ENCODE measurements around the gene NPHP1.
"Not testable (repeated sequence)": the region's sequence is repeated elsewhere in the genome, so short reads cannot be mapped to it uniquely, and the experiment has no call there.

Gene NPHP1

GRCh38 chr2:110126086-110126773 lies 78.6 kb downstream of the NPHP1 start:
- DNase-seq: no peak

DNA sequence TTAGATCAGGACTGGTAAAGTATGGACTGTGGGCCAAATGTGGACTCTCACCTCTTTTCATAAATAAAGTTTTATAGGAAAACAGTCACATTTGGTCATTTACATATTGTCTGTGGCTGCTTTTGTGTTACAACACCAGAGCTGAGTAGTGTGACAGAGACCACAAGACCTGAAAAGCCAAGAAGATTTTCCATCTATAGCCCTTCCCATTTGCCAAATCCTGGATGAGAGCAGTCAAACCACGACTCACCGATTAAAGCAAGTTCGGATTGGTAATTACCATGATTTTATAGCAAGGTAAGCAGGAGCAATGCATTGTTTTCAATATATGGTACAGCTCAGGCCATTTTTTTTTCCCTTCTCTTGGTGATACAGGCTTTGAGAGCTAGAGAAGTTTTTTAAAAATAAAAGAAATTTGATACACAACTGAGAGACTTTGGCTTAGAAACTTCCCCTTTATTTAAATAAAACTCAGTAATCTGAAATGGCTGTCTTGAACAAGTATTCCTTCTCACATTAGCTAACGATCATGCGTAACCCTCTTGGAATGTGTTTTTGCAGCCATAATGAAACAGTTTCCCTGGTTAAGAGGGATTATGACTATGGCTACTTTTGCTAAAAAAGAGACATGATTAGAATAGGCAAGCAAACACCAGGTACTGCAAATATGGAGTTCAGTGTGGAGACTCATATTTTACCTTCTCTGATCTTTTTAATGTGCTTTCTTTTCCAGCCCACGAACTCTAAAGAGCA lies 79.7 kb downstream of the NPHP1 start:
- no peak for DNase-seq

DNA sequence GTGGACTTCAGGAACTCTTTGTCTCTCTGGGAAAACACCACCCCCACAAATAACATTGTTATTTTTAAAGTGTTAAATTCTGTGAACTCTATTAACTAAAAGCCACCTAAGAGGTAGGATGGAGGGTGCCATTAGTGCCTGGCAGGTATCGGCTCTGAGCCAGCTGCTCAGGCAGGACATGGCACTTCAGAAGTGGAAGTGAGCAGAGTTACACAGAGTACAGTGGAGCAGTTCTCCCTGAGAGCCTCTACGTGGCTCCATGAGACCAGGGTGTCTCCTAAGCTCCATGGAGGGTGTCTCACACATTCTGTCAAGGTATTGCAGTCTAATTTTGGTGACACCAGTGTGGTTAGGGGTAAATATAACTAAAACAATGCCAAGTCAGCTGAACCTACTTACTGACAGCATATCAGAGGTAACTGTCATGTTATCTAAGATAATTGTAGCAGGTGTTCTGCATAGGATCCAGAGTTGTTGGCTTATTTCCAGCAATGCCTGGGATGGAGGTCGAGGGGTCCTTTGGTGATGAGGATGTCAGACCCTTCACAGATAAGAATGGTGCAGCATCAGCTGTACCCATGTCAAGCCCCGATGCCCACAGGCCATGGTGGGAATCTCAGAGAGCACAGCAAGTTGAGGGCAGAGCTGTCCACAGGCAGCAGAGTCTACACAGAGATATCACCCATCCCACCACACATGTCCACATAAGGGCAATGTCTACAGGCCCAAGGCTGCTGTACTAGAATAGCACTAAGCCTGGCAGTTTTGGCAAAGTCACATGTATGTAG lies 80.6 kb downstream of the NPHP1 start:
- no peak for DNase-seq

GRCh38 chr2:110121592-110121991 lies 83.2 kb downstream of the NPHP1 start:
- DNase-seq: no peak

DNA sequence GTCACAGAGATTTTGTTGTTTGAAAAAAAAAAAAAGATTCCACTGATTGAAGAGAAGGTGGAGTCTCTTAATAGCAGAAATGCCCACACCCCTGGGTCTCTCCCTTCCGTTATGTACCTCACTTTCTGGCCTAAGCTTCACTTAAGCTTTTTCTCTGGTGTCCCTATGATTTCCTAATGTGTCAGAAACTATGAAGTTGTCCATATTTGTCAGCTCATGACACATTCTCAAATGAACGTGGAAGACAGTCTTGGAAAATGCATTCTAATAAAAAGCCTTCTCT lies 83.8 kb downstream of the NPHP1 start:
- DNase-seq: no peak

- DNase-seq: no peak
Measured at GRCh38 chr2:110120171-110121051, 84.4 kb downstream of the NPHP1 start.

GRCh38 chr2:110116033-110116710 lies 88.6 kb downstream of the NPHP1 start:
- DNase-seq: peak; percentile 49

DNA sequence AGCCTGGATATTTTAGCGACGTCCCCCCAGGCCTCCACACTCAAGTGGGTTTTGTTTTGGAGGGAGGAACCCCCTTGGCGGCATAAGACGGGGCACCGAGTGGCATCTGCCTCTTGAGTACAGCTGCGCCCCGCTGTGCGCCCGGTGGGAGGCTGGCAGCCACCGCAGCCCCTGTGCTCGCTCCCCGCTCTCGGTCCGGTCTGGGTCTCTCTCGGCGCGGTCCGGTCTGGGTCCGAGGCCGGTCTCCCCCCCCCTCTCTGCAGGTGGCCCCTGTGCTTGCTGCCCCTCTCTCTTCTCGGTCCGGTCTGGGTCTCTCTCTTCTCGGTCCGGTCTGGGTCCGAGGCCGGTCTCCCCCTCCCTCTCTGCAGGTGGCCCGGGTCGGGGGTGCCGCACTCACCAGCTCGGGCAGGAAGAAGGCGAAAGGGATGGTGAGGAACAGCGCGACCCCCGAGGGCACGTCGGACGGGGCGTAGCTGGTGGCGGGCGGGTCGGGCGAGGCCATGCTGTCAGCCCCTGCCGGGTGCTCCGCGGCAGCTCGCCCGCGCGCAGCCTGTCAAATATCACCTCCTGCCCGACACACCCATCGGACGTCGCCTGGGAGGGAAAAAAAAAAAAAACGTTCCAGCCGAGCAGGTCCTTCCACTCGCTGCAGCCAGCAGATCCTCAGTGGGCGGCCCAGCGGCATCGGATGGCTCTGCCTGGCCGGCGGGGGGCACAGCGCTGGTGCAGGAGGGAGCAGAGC lies 89.4 kb downstream of the NPHP1 start, which contains the start of gene MALL:
Gene MALL, minus strand, starts transcription at position 532 of the 742 bp plus-strand sequence. Its CDS starts 30 bp downstream, at position 502.
- DNase-seq: peak; percentile 68

DNA sequence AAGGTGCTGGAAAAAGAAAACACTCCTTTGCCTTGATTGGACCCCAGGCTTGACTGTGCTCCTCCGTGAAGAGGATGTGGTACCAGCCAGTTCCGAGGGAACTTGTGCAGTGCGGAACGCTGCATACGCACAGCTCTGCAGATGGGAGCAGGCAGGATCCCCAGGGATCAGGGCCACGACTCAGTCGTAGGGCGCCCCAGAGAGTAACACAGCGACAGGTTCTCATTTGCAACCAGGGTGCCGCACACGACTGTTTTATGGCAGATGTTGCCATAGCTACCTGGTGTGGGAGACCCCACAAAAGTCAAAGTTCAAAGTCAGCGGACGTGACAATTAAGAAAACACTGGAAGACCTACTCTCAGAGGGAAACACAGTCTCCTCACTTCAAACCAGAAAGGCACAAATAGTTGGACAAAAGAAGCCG lies 90.0 kb downstream of the NPHP1 start:
- no peak for DNase-seq

GRCh38 chr2:110113961-110114591 lies 90.7 kb downstream of the NPHP1 start:
- DNase-seq: no peak

DNA sequence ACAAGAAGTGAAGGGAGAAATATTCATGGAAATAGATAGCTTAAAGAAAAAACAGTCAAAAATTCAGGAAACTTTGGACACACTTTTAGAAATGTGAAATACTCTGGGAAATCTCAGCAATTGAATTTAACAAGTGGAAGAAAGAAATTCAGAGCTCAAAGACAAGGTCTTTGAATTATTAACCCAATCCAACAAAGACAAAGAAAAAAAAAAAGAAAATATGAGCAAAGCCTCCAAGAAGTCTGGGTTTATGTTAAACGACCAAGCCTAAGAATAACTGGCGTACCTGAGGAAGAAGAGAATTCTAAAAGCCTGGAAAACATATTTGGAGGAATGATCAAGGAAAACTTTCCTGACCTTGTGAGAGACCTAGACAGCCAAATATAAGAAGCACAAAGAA lies 96.5 kb downstream of the NPHP1 start:
- not testable (repeated sequence) for DNase-seq

DNA sequence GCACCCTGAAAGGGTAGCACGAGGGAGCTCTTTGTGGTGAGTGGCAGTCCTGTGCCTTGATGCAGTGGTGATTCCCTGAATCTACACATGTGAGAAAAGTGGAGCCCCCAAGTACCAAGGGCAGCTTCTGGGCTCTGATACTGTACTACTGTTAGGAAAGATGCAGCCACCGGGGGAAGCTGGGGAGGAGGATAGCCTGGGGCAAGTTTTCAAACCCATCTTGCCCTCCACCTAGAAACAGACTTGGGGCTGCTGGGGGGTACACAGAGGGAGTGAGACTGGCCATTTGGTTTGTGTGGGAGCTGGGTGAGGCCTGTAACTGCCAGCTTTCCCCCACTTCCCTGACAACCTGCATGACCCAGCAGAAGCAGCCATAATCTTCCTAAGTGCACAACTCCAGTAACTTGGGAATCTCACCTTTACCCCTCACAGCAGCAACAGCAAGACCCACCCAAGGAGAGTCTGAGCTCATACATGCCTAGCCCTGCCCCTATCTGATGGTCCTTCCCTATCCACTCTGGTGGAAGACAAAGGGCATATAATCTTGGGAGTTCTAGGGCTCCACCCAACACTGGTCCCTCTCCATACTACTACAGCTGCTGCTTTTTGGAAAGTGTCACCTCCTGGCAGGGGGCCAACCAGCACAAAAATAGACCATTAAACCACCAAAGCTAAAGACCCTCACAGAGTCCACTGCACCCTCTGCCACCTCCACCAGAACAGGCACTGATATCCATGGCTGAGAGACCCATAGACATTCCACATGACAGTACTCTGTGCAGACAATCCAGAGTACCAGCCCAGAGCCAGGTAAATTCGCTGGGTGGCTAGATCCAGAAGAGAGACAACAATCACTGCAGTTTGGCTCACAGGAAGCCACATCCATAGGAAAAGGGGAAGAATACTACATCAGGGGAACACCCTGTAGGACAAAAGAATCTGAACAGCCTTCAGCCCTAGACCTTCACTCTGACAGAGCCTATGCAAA lies 97.4 kb downstream of the NPHP1 start:
- DNase-seq: no peak

GRCh38 chr2:110106642-110107041 lies 98.2 kb downstream of the NPHP1 start:
- DNase-seq: no peak

DNA sequence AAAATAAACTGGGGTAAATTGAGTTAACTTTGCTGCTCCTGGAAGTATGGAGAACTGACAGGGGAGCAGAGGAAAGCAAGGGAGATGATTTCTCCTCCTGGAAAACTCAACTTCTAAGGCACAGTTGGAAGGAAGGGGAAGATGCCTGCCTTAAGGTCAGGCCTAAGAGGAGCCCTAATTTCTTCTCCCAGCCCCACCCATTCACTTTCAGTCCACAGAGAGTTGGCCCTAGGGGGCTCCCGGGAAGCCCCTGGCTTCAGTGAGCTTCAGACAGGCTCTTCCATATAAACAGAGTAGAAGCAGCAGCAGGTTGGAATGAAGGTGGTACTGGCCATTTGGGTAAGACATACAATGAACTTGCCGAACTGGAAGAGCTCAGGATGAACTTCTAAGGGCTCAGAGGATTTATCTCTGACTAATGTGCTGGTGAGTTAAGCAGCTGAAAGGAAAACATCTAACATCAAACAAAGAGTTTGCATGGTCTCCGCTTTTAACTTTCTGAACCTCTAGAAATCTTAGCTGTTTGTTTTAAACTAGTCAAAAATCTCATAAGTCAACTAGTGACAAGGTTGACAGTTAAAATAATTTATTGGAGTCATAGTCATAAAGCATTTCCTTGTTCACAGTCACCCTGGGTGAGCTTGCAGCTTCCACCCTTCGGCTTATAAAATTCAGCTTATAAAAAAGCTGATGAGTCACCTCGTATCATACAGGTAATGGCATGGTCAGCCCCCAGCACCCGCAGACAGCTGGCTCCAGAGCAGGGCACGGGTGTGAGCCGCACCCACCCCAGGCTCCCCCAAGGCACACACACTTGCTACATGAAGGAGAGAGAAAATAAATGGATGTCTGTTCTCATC lies 99.0 kb downstream of the NPHP1 start:
- no peak for DNase-seq

DNA sequence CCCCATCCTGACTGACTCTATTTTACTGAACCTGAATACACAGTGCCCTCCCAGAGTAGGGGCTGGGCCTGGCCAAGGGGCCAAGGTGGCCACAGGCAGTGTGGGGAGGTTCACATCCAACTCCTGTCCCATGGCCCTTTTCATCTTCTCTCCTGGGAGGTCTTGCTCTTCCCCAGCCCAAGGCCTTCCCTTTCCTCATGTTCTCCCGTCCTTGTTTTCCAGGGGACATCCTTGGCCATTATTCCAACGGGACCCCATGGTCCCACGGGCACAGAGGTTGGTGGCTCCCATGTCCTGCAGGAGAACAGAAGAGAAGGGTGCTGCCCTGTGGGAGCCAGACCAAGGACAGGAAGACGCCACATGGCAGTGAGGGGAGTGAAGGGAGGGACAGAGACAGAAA lies 99.6 kb downstream of the NPHP1 start:
- no peak for DNase-seq

DNA sequence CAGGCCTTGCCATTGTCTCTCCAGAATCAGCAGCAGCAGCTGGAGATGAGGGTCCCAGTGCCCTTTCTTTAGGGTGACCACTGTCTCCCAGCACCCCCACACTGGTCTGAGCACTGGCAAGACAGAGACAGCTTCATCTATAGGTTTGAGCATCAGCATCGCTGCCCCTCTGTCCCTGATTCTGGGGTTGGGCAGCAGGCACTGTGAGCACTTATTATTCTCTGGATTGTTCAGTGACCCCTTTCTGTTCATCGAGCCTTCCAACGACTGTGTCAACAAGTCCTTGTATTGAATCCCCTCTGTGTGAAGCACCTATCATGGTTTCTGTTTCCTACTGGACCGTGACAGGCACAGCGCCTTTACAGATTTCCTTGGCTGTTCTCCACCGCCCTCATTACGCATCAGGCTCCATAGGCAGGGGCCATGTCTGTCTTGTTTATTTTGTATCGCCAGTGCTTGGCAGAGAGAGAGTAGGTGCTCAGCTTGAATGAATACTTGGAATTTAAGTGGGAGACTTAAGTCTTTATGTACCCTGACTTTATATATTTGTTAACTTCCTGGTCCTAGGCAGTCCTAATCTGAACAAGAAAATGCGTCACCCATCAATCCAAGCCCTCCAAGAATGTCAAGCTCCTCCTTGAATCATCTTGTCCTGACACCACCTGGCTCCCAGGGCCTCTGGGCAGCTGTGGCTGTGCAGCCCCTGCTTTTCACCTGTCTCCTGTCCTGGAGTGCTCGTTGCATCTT lies 100.6 kb downstream of the NPHP1 start:
- DNase-seq: no peak

DNA sequence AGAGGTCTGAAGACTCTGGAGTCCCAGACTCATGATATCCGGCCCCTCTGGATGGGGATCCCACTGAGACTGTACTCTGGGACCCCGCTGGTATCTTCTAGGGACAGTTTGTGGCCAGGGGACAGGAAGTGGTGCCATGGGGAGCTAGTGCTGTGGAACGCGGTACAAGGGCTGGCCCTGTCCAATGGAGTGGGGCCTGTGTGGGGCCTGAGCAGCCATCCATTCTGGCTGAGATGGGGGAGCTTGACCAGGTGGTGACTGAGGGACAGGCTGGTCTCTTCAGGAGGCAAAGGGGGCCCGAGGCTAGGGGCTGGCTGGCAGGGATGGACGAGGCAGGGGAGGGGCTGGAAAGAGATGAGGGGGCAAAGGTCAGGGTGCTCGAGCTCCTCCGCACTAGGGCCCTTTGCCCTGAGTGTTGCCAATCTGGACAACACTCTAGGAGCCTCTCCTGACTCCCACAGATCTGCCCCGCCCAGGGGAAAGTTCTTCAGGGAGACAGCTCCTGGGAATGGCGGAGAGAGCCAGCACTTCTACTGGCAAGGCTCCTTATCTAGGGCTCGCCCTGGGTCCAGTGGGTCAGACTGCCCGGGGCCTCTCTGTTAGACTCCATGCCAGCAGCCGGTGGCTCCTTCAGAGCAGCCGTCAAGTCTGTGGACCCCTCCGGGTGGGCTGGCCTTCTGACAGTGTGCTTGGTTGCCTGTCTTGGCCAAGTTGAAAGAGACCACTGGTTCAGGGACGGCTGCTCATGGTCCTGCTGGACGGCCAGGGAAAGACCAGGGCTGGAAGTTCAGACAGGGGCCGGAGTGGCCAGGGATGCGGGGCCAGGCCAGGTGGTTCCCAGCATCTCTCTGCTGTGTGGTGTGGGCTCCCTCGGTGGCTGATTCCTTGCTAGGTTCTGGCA lies 101.5 kb downstream of the NPHP1 start:
- DNase-seq: no peak
